Brain microvascular endothelial cell (primary cell): ENCODE results near the gene DRD1.

Source experiments
- DNase-seq: peaks from one replicate; pipeline ENCODE4 v3.0.0-alpha.2; 2020
- H3K27ac ChIP-seq: fragments of 250-450 bp; sonication (Bioruptor Pico); 2 replicates; pipeline ENCODE4 v1.5.1; 2020; ENCODE audit warnings: mild to moderate bottlenecking, moderate library complexity
- H3K27me3 ChIP-seq: fragments of 250-450 bp; sonication (Bioruptor Pico); replicated peaks from 2 replicates; pipeline ENCODE4 v1.5.1; 2020; ENCODE audit warnings: mild to moderate bottlenecking
- H3K36me3 ChIP-seq: fragments of 250-450 bp; sonication (Bioruptor Pico); replicated peaks from 2 replicates; pipeline ENCODE4 v1.5.1; 2020; ENCODE audit warnings: mild to moderate bottlenecking
- H3K4me3 ChIP-seq: 2 replicates; pipeline ENCODE4 v1.5.1; 2011; ENCODE audit warnings: low read depth, mild to moderate bottlenecking, control low read depth, low read length, moderate library complexity
- CTCF ChIP-seq: IDR thresholded peaks from 2 replicates; pipeline ENCODE4 v1.5.1; 2011; ENCODE audit warnings: low read depth, mild to moderate bottlenecking, moderate library complexity, low read length, control low read depth, inconsistent platforms; ENCODE audit errors: missing control alignments
- in situ Hi-C: cut with HindIII; loops from 2 replicates; pipeline ENCODE4 v1.10.0; 2017; ENCODE audit warnings: low sequenced_read_pairs, low pct_ligation_motif_present

DRD1 gene

GRCh38 chr5:175478384-175479124 lies 34.6 kb upstream of the DRD1 start, which contains the start of gene SFXN1:
Gene SFXN1 (plus strand): TSS chr5:175478560. CDS start chr5:175492104, 13,544 bp downstream.
- in situ Hi-C loops, result no loop called here
- H3K27me3 ChIP-seq, result no peaks in the 10 kb centered on the region
- peak; percentile 38 for DNase-seq
- no peak for TF ChIP-seq CTCF
- H3K4me3 ChIP-seq, result peak within 1 kb of the TSS; percentile 85
- peak within 1 kb of the TSS; percentile 37 for H3K27ac ChIP-seq
- no peaks in the 10 kb centered on the region for H3K36me3 ChIP-seq

GRCh38 chr5:175478008-175478383 lies 34.0 kb upstream of the DRD1 start:
- Histone ChIP-seq H3K27me3 (no peaks in the 10 kb centered on the region), H3K4me3 (peak overlapping the region; percentile 85), H3K27ac (no peak overlapping the region), H3K36me3 (no peaks in the 10 kb centered on the region)
- in situ Hi-C loops, result no loop called here
- no peak for DNase-seq
- no peak for TF ChIP-seq CTCF

- in situ Hi-C loops, result no loop called here
- H3K4me3 ChIP-seq, result no peak overlapping the region
- H3K27ac ChIP-seq, result no peak overlapping the region
- no peaks in the 10 kb centered on the region for H3K36me3 ChIP-seq
- DNase-seq, result no peak
- TF ChIP-seq CTCF, result no peak
- H3K27me3 ChIP-seq, result no peaks in the 10 kb centered on the region
These were observed 33.5 kb upstream of the DRD1 start for GRCh38 chr5:175477440-175477839.

- in situ Hi-C loops, result no loop called here
- no peak for TF ChIP-seq CTCF
- no peak for DNase-seq
- H3K36me3 ChIP-seq, result no peaks in the 10 kb centered on the region
- no peaks in the 10 kb centered on the region for H3K27me3 ChIP-seq
- no peak overlapping the region for H3K27ac ChIP-seq
- H3K4me3 ChIP-seq, result no peak overlapping the region
These were observed 31.3 kb upstream of the DRD1 start for GRCh38 chr5:175475248-175475647.

- no peaks in the 10 kb centered on the region for H3K27me3 ChIP-seq
- no peak for TF ChIP-seq CTCF
- no peak overlapping the region for H3K4me3 ChIP-seq
- no peaks in the 10 kb centered on the region for H3K36me3 ChIP-seq
- no peak overlapping the region for H3K27ac ChIP-seq
- DNase-seq, result no peak
- in situ Hi-C loops, result loop anchor here (25.0 kb wide), 1 partner anchor 510 kb away; no protein-coding TSS in a partner anchor
These were observed 28.4 kb upstream of the DRD1 start for GRCh38 chr5:175472378-175472777.

- Histone ChIP-seq H3K36me3 (no peaks in the 10 kb centered on the region), H3K27me3 (no peaks in the 10 kb centered on the region), H3K27ac (no peak overlapping the region), H3K4me3 (no peak overlapping the region)
- in situ Hi-C loops, result loop anchor here (25.0 kb wide), 1 partner anchor 509 kb away; no protein-coding TSS in a partner anchor
- no peak for DNase-seq
- TF ChIP-seq CTCF, result no peak
These were observed 27.6 kb upstream of the DRD1 start for GRCh38 chr5:175471628-175472027.
